IMR-90 (cell line): Measurements from ENCODE around the gene BYSL. TPM values are rescaled to one million over a fixed set of nuclear protein-coding genes. Genes with fewer than 3 reads are reported as not detected.
A peak's percentile ranks its signal among the peaks of the same experiment; 100 is the strongest.

Source experiments
- ATAC-seq: fragments of 200-7000 bp; cut with Tn5 transposase; 2 replicates; pipeline ENCODE4 v1.9.1; 2020; ENCODE audit warnings: low read depth, mild to moderate bottlenecking, moderate library complexity
- BruUV-seq: library from RNA; stranded (reverse); fragments of 400-500 nt; replicated peaks from 2 replicates; lab custom pipeline; 2021; lab: Mats Ljungman, UMichigan
- CTCF ChIA-PET: fragments of 300-600 bp; formaldehyde crosslinking; extraction: SDS; loops from one replicate; lab custom pipeline; 2021; ENCODE audit warnings: antibody characterized with exemption; lab: Yijun Ruan, JAX
- POLR2A ChIA-PET: fragments of 300-600 bp; sonication (Branson Sonifier 250); formaldehyde crosslinking; loops from one replicate; lab custom pipeline; 2022; ENCODE audit warnings: antibody characterized with exemption; ENCODE audit not compliant: unreplicated experiment; lab: Charles Lee
- DNase-seq: peaks from one replicate; pipeline ENCODE4 v3.0.0; 2013
- H2AFZ ChIP-seq: replicated peaks from 2 replicates; pipeline ENCODE3; 2013; ENCODE audit warnings: low read length, mild to moderate bottlenecking; ENCODE audit not compliant: poor library complexity
- H2AK5ac ChIP-seq: 2 replicates; pipeline ENCODE4 v1.6.1; 2013; ENCODE audit warnings: low read depth, low read length, inconsistent platforms
- H2AK9ac ChIP-seq: replicated peaks from 2 replicates; pipeline ENCODE3; 2013; ENCODE audit warnings: mild to moderate bottlenecking, low read depth, low read length, moderate library complexity; ENCODE audit not compliant: poor library complexity
- H2BK120ac ChIP-seq: 2 replicates; pipeline ENCODE4 v1.6.1; 2013; ENCODE audit warnings: low read depth, low read length, inconsistent platforms
- H2BK15ac ChIP-seq: 3 replicates; pipeline ENCODE4 v1.6.1; 2013; ENCODE audit warnings: low read depth, low read length, inconsistent platforms
- H2BK20ac ChIP-seq: 2 replicates; pipeline ENCODE4 v1.6.1; 2013; ENCODE audit warnings: low read depth, mild to moderate bottlenecking, inconsistent platforms, low read length, moderate library complexity
- H2BK5ac ChIP-seq: 2 replicates; pipeline ENCODE4 v1.6.1; 2013; ENCODE audit warnings: mild to moderate bottlenecking, low read depth, low read length, inconsistent platforms; ENCODE audit not compliant: poor library complexity, severe bottlenecking
- H3K14ac ChIP-seq: replicated peaks from 2 replicates; pipeline ENCODE4 v1.6.1; 2013; ENCODE audit warnings: low read depth, low read length, inconsistent platforms
- H3K18ac ChIP-seq: 2 replicates; pipeline ENCODE4 v1.6.1; 2013; ENCODE audit warnings: low read depth, low read length, control low read depth
- H3K23ac ChIP-seq: 2 replicates; pipeline ENCODE4 v1.6.1; 2013; ENCODE audit warnings: low read depth, low read length, inconsistent platforms
- H3K27ac ChIP-seq: 2 replicates; pipeline ENCODE4 v1.5.1; 2013; ENCODE audit warnings: mild to moderate bottlenecking, control low read depth, low read length; ENCODE audit not compliant: insufficient read depth
- H3K27me3 ChIP-seq: 2 replicates; pipeline ENCODE4 v1.6.1; 2013; ENCODE audit warnings: low read length; ENCODE audit not compliant: control insufficient read depth, insufficient read depth
- H3K36me3 ChIP-seq: 2 replicates; pipeline ENCODE4 v1.6.1; 2013; ENCODE audit warnings: low read length, mixed read lengths; ENCODE audit not compliant: control insufficient read depth, insufficient read depth
- H3K4ac ChIP-seq: 2 replicates; pipeline ENCODE4 v1.6.1; 2013; ENCODE audit warnings: low read depth, low read length, inconsistent platforms
- H3K4me1 ChIP-seq: 2 replicates; pipeline ENCODE4 v1.6.1; 2013; ENCODE audit warnings: low read length, mixed read lengths; ENCODE audit not compliant: control insufficient read depth, insufficient read depth
- H3K4me2 ChIP-seq: 2 replicates; pipeline ENCODE4 v1.6.1; 2013; ENCODE audit warnings: low read depth, mild to moderate bottlenecking, control low read depth, low read length, moderate library complexity
- H3K4me3 ChIP-seq: 2 replicates; pipeline ENCODE4 v1.5.1; 2013; ENCODE audit warnings: low read depth, mild to moderate bottlenecking, control low read depth, low read length, moderate library complexity; ENCODE audit not compliant: insufficient read depth
- H3K56ac ChIP-seq: 2 replicates; pipeline ENCODE4 v1.6.1; 2013; ENCODE audit warnings: low read length, inconsistent platforms; ENCODE audit not compliant: insufficient read depth; ENCODE audit errors: extremely low read depth
- H3K79me1 ChIP-seq, 2 experiments: 2 replicates each; pipeline ENCODE4 v1.6.1; 2013; ENCODE audit warnings: low read length in 2 of 2, inconsistent platforms in 1 of 2, low read depth in 1 of 2
- H3K9ac ChIP-seq: 2 replicates; pipeline ENCODE4 v1.6.1; 2013; ENCODE audit warnings: low read depth, low read length, control low read depth
- H3K9me1 ChIP-seq: 2 replicates; pipeline ENCODE4 v1.6.1; 2013; ENCODE audit warnings: low read length, inconsistent platforms; ENCODE audit not compliant: insufficient read depth
- H3K9me3 ChIP-seq: 2 replicates; pipeline ENCODE4 v1.6.1; 2013; ENCODE audit warnings: low read length; ENCODE audit not compliant: control insufficient read depth, insufficient read depth
- H4K20me1 ChIP-seq: 2 replicates; pipeline ENCODE4 v1.6.1; 2013; ENCODE audit warnings: low read length, inconsistent platforms; ENCODE audit not compliant: insufficient read depth
- H4K5ac ChIP-seq: 2 replicates; pipeline ENCODE4 v1.6.1; 2013; ENCODE audit warnings: mild to moderate bottlenecking, low read depth, low read length, control low read depth
- H4K8ac ChIP-seq, 2 experiments: 2 replicates each; pipeline ENCODE4 v1.6.1; 2013; ENCODE audit warnings: low read depth in 2 of 2, low read length in 2 of 2, control low read depth in 1 of 2, inconsistent platforms in 1 of 2
- H4K91ac ChIP-seq: 2 replicates; pipeline ENCODE4 v1.6.1; 2013; ENCODE audit warnings: low read depth, low read length, inconsistent platforms; ENCODE audit not compliant: insufficient read depth
- BHLHE40 ChIP-seq: fragments of 150-350 bp; IDR thresholded peaks from 2 replicates; pipeline ENCODE4 v1.6.1; 2016; ENCODE audit warnings: mild to moderate bottlenecking, low read depth, low read length
- CEBPB ChIP-seq: IDR thresholded peaks from 2 replicates; pipeline ENCODE4 v1.6.1; 2012; ENCODE audit warnings: low read depth, low read length, improper control_type of control experiment
- CTCF ChIP-seq: conservative IDR thresholded peaks from 2 replicates; pipeline ENCODE4 v1.5.1; 2012; ENCODE audit warnings: mild to moderate bottlenecking, low read depth, low read length, improper control_type of control experiment
- ELK1 ChIP-seq: fragments of 150-350 bp; IDR thresholded peaks from 2 replicates; pipeline ENCODE4 v1.6.1; 2016; ENCODE audit warnings: low read depth, mild to moderate bottlenecking, low read length, moderate library complexity, borderline replicate concordance
- FOS ChIP-seq: fragments of 150-350 bp; IDR thresholded peaks from 2 replicates; pipeline ENCODE4 v1.6.1; 2016; ENCODE audit warnings: low read depth, low read length
- MAFK ChIP-seq: IDR thresholded peaks from 2 replicates; pipeline ENCODE4 v1.6.1; 2012; ENCODE audit warnings: low read depth, low read length, improper control_type of control experiment
- MXI1 ChIP-seq: IDR thresholded peaks from 2 replicates; pipeline ENCODE4 v1.6.1; 2012; ENCODE audit warnings: low read depth, mild to moderate bottlenecking, low read length, moderate library complexity, borderline replicate concordance
- RAD21 ChIP-seq: IDR thresholded peaks from 2 replicates; pipeline ENCODE4 v1.6.1; 2012; ENCODE audit warnings: low read length, improper control_type of control experiment
- RCOR1 ChIP-seq: IDR thresholded peaks from 2 replicates; pipeline ENCODE4 v1.6.1; 2012; ENCODE audit warnings: mild to moderate bottlenecking, low read length, improper control_type of control experiment; ENCODE audit not compliant: insufficient replicate concordance
- RFX5 ChIP-seq: IDR thresholded peaks from 2 replicates; pipeline ENCODE4 v1.8.0; 2012; ENCODE audit warnings: low read depth, mild to moderate bottlenecking, low read length, moderate library complexity
- USF2 ChIP-seq: fragments of 150-350 bp; IDR thresholded peaks from 2 replicates; pipeline ENCODE4 v1.6.1; 2017; ENCODE audit warnings: mild to moderate bottlenecking, antibody characterized with exemption, low read length, low read depth
- WGBS, 2 experiments: methylation state at CpG; one replicate each; pipeline versions ENCODE4 v1.1.5 to v1.1.7; 2013; ENCODE audit warnings: missing lambda C conversion rate in 2 of 2; ENCODE audit not compliant: insufficient read length in 1 of 2; ENCODE audit errors: extremely low coverage in 2 of 2; 5-methylcytosine and 5-hydroxymethylcytosine counted together
- dilution Hi-C: fragments of 300-500 bp; cut with HindIII; formaldehyde crosslinking; loops from one replicate; pipeline ENCODE4 v1.14.3; 2018; ENCODE audit warnings: low sequenced_read_pairs; ENCODE audit not compliant: unreplicated experiment
- in situ Hi-C: fragments of 300-500 bp; cut with MboI; formaldehyde crosslinking; loops from 3 replicates; pipeline ENCODE4 v1.14.3; 2019; ENCODE audit warnings: low sequenced_read_pairs, inconsistent platforms, mixed read lengths
- intact Hi-C: fragments of 100-400 bp; cut with micrococcal nuclease; formaldehyde crosslinking; loops from 2 replicates; pipeline ENCODE4 v1.10.0; 2022
- polyA plus RNA-seq, 3 experiments: library from polyadenylated mRNA; depleted of rRNA; stranded (reverse); fragments of >200 nt; gene quantifications; 2 replicates each; pipeline ENCODE4 v1.2.3, GENCODE V29; 2012; ENCODE audit warnings: low replicate concordance in 1 of 3
- total RNA-seq: library from RNA; depleted of rRNA; stranded (reverse); fragments of >200 nt; gene quantifications from 2 replicates; pipeline ENCODE4 v1.2.3, GENCODE V29; 2012

Gene BYSL
- total and polyA plus RNA-seq, 2 of the 4 experiments (the other 2 are of a cell fraction) = 26.7 to 36.3 TPM

GRCh38 chr6:41895300-41896233 is 25.7 kb upstream of the BYSL start, which contains the start of gene USP49:
USP49 (minus strand) TSS chr6:41895375; CDS start chr6:41806983, 88,392 bp downstream.
- in situ Hi-C loops (no loop called here), intact Hi-C loops (loop anchor here (1.0 to 2.0 kb wide), 2 partner anchors 49 to 149 kb away; no protein-coding TSS in a partner anchor), dilution Hi-C loops (no loop called here)
- peaks cover 7 to 17% of the 10 kb centered on the region in 2 experiments; a peak in 3 of 4 replicates for H3K79me1 ChIP-seq
- no TSS peak for BruUV-seq
- H2BK120ac ChIP-seq = peak within 1 kb of the TSS; percentile 70; the same call in 1 of the 2 replicates
- WGBS, 2 experiments = 5% methylated on average over 8 of the region's 55 CpGs; no CpG with 5 or more reads in 1 of the 2 experiments
- H3K27me3 ChIP-seq = no peaks in the 10 kb centered on the region
- ATAC-seq (peak; percentile 98), DNase-seq (peak; percentile 87)
- peak within 1 kb of the TSS; percentile 83 for H2BK5ac ChIP-seq
- peak within 1 kb of the TSS; percentile 70; the same call in 1 of the 3 replicates for H2BK15ac ChIP-seq
- peak within 1 kb of the TSS; percentile 98 for H2AFZ ChIP-seq
- peak within 1 kb of the TSS; percentile 86 for H3K27ac ChIP-seq
- peaks cover 2% of the 10 kb centered on the region; the same call in 1 of the 2 replicates for H3K4me1 ChIP-seq
- peaks cover 3% of the 10 kb centered on the region; the same call in 1 of the 2 replicates for H3K9me1 ChIP-seq
- H2AK5ac ChIP-seq = peak within 1 kb of the TSS; percentile 67
- peak within 1 kb of the TSS; percentile 57 for H3K56ac ChIP-seq
- H3K4ac ChIP-seq = peak within 1 kb of the TSS; percentile 70
- peak within 1 kb of the TSS; percentile 53 to 89; a peak in 3 of 4 replicates for H4K8ac ChIP-seq
- peak within 1 kb of the TSS; percentile 86 for H3K4me2 ChIP-seq
- ChIA-PET CTCF (interaction anchor here (0.6 to 1.0 kb wide), 3 partner anchors 46 to 172 kb away, joined by 3 to 4 read pairs (median 3); partner anchors contain the start of genes CCND3 and TOMM6), POLR2A (interaction anchor here (0.6 kb wide), 1 partner anchor 80 kb away, joined by 4 read pairs; no protein-coding TSS in a partner anchor)
- peak within 1 kb of the TSS; percentile 91 for H3K4me3 ChIP-seq
- peak within 1 kb of the TSS; percentile 77 for H3K9ac ChIP-seq
- peak within 1 kb of the TSS; percentile 50; the same call in 1 of the 2 replicates for H3K18ac ChIP-seq
- H2AK9ac ChIP-seq = peak within 1 kb of the TSS; percentile 94
- peak within 1 kb of the TSS; percentile 36; the same call in 1 of the 2 replicates for H3K14ac ChIP-seq
- H3K36me3 ChIP-seq = peaks cover 2% of the 10 kb centered on the region
- H2BK20ac ChIP-seq = no peak within 1 kb of the TSS
- H4K20me1 ChIP-seq = no peaks in the 10 kb centered on the region; the same call in 1 of the 2 replicates
- H3K23ac ChIP-seq = peak within 1 kb of the TSS; percentile 90
- peak within 1 kb of the TSS; percentile 23; the same call in 1 of the 2 replicates for H4K5ac ChIP-seq
- no peaks in the 10 kb centered on the region for H3K9me3 ChIP-seq
- no peak within 1 kb of the TSS; the same call in 1 of the 2 replicates for H4K91ac ChIP-seq
- TF ChIP-seq MAFK (no peak), ELK1 (no peak), CEBPB (peak; percentile 58), CTCF (0 out of 2 replicates have a peak, but pooled peaks have one; percentile 8), FOS (no peak), RFX5 (no peak), MXI1 (peak; percentile 70; the same call in 1 of the 2 replicates), USF2 (peak; percentile 84), BHLHE40 (peak; percentile 88), RAD21 (no peak), RCOR1 (no peak)
